Kasumi-1 (cell line): ENCODE data around the gene JUNB.

Experiments used
- DNase-seq, 2 experiments: peaks; one replicate each; lab custom pipeline; 2025; lab: John Stamatoyannopoulos, UW

The JUNB gene

DNA sequence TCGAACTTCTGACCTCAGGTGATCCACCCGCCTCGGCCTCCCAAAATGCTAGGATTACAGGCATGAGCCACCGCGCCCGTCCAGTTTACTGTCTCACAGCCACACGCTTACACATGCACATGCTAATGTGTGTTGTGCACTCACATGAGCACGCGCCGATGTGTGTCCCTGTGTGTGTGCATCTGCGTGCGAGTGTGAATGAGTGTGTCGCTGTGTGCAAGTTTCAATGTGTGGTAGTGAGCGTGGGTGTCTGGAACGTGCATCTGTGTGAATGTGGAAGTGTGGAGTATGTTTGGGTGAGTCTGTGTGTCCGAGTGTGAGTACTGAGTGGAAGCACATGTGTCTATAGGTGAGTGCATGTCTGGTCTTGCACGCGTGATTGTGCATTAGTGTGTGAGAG, 51.2 kb downstream of the JUNB start:
- no peak for DNase-seq
